GDM1 (cell line): ENCODE data around the gene PTPRD.
A peak's percentile ranks its signal among the peaks of the same experiment; 100 is the strongest.

Experiments
- DNase-seq: peaks from one replicate; lab custom pipeline; 2025; lab: John Stamatoyannopoulos, UW

Gene PTPRD

DNA sequence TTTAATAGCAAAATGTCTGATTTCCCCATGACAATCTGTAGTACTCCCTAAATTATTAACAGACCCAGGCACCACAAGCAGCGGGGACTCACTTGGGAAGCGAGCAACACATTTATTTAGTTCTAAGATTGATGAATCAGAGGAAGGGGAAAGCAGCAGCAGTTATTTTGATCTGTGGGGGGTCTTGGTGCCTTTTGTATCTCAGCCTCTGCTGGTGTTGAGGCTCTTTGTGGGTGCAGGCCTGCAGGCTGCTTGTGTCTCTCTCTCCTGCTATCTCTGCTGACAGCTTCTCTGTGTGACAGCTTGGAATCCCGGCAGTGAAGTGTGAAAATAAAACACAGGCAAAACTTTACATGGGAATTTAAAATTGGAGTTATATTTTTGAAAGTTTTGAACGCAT is 1935.1 kb downstream of the PTPRD start:
- no peak for DNase-seq

DNA sequence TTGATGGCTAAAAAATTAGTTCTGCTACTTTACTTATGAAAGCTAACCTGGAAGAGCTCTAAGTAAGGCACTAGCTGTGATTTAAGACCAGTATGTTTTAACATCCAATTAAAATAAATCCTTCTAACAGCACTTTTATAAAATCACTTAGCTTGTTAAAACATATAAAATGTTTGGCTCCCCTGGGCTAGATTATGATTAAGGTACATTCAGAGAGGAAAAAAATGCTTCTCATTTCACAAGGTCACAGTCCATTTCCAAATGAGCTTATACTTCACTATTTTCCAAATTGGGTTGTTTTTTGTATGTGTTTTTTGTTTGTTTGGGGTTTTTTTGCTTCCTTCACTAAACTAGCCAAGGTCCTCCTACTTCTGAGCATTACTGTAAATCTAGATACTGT is 1938.3 kb downstream of the PTPRD start:
- no peak for DNase-seq

DNA sequence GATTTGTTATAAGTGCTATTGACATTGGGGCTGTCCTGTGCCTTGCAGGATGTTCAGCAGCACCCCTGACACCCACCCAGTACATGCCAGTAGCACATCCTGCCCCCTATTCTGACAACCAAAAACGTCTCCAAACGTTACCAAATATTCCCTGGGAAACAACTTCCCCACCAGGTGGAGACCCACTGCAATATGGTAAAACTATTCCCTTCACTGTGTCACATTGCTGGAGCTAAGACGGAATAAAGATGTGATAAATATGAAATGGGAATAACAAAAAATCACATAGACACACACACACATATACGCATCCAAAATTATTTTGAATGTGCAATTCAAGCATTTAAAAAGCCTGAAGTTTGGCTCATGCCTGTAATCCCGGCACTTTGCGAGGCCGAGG is 1939.0 kb downstream of the PTPRD start:
- DNase-seq: no peak

DNA sequence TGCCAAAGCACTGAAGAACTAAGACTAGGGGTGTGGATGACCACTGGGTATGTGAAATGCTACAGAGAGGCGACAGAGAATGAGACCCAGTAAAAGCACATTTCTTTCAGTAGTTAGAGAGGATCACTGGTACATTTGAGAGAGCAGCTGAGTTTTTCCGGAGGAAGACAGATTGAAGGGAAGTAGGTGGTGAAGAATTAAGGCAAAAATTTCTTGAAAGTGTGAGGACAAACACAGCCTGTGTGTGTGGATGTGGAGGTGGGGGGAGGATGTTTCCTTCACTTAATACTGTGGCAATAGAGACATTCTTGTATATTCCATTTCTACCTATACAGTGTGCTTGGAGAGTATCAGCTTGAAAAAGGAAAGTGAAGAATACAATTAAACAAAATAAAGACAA is 1942.1 kb downstream of the PTPRD start:
- DNase-seq: no peak

DNA sequence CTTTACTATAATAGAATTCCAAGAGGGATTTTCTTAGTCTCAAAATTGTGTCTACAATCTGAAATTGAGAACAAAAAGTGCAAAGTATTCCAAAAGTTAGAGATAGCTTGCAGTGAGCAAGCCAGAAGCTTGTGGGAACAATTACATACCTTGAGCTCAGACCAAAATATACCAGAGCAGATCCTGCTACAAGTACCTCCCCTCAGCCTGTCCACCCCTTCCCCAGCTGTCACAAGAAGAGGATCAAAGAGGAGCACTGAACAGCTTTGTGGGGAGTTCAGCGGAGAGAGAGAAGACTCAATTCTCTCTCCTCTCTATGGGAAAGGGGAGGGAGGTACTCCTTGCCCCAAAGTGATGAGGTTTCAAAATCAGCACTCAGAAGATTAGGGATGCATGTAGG is 1944.1 kb downstream of the PTPRD start:
- no peak for DNase-seq

DNA sequence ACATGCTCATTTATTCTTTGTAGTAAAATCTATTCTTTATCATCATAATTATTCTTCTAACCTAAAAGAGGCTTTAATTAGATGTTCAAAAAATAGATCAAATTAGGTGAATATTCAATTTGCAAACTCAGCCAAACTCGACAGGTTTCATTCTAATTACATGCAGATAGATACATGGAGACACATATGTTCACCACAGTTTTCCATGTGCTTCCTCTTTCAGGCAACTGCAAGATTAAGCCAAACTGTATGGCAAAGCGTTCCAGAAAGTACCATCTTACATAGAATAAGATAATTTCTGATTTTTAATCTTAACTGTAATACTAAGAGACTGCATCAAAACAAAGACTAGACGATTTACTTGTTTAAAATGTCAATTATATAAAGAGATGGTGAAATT is 1944.6 kb downstream of the PTPRD start:
- DNase-seq: no peak

DNA sequence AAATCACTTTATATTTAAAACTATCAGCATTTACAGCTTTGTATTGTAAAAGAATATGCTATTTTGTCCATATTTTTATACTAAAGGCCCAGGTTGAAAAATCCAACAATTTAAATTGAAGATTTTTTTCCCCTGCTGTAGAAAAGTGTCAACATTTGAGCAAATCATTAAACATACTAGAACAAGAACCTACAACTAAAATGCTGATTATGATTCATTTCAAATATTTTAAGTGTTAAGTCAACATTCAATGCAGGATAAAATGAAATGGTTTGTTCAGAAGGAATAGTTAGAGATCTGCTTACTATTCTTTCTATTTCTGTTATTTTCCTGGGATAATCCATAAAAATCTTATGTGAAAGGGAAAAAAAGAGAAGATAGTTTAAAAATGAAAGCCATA is 1946.7 kb downstream of the PTPRD start:
- DNase-seq: no peak

DNA sequence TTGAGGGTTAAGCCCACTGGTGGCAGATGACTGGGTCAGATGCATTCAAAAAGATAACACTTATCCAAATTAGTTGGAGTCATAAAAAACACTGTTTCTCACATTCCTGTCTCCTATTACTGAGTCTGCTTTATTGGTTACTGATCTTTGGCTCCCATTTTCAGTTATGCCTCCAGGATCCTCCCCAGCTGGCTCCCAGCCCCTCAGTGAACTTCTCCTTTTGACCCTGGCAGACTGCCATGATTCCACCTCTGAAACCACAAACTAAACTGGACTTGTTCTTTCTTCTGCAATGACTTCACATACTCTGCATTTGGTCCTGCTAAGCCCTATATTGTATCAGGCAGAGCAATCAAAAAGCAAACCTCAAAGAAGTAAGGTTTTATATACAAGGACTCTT is 1952.4 kb downstream of the PTPRD start:
- peak; percentile 82 for DNase-seq

DNA sequence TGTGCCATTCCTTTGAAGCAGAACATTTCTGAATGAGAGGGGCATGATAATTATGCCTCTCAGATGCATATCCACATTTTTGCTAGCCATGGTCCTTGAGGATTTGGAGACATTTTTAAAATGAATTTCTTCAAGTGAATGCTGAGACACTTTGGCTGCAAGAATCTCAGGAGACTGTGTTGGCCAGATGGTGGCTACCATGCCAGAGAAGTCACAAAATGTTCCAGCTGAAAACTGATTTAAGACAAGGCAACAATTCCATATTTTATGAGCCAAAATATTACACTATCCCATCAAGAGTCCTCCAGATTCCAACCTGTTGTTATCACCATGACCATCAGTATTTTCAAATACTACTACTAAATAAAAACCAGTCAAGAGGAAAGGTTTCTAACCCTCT is 1953.7 kb downstream of the PTPRD start:
- no peak for DNase-seq

DNA sequence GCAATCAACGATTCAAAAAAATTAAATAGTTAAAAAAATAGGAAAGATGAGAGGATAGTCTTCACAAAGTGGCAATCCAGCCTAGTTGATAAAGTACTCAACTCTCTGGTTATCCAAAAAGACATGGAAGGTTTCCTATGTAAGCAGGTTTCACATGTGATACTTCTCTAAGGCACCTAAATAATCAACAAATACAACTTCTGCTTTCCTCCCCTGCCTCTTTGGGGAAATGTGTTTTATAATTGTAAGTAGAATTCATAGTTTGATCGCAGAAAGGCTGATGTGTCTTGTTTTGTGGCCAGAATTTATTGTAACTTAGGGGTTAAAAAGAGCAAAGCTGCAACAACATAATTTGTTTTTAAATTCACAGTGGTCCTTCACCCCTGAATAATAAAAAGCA is 1957.7 kb downstream of the PTPRD start:
- no peak for DNase-seq

DNA sequence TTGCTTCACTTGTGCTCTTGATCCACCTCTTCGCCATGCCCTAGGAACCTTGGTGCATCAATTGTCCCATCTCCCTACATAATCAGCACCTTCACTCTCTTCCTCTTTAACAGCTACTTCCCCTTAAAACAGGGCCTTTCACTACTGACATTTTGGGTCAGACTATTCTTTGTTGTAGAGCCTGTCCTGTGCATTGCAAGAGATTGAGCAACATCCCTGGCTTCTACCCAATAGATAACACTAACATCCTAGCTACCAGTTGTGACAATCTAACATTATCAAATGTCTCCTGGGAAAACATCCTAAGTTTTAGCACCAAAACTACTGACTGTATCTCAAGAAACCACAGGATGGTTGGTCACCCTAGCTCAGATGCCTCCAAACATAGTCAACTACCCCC is 1958.9 kb downstream of the PTPRD start:
- DNase-seq: no peak

DNA sequence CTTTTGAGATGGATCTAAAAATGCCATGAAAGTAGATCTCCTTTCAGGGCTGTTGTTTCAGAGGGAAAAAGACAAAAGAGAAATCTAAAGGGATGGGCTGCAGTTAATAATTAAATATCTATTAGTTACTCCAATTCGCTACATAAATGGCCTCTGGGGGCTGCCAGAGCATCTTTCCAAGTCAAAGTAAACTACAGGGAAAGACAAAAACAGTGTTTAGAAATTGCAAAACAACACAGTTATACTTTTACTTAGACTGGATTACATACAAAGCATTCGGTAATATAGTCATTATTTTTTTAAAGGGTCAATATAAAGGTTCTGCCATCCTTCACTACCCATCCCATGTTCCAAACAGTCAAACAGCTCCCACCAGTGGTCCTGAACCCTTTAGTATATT is 1959.7 kb downstream of the PTPRD start:
- no peak for DNase-seq

DNA sequence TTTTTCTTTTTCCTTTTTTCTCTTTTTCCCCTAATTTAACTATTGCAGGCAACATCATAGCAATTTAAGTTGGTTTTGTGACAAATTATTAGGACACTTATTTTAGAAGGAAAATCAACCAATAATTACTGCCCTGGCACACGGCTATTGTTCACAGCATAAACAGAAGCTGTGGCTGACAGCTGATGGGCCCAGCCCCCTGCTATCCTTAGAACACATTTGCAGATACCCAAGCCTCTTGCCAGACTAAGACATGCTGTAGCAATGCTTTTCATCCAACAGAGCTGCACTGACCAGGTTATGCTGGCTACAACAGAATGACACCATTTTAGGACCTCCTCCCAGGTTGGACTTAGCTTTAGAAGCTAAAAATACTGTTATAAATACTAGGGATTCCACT is 1960.5 kb downstream of the PTPRD start:
- no peak for DNase-seq

DNA sequence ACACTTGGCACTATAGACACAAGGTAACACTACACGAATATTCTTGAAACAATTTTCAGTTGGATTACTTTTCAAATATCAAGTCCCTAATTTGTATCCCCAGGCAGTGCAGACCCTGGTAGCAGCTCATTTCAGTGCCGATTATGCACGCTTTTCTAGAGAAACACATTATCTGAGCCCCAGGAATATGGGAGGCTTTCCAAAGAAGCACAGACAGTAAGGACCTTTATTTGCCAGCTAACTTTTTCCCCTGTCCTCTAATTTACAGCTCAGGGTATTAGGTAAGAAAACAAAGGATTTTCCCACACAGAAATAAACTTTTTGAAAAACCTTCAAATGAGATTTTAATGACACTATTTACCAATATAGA is 1961.0 kb downstream of the PTPRD start:
- DNase-seq: no peak

DNA sequence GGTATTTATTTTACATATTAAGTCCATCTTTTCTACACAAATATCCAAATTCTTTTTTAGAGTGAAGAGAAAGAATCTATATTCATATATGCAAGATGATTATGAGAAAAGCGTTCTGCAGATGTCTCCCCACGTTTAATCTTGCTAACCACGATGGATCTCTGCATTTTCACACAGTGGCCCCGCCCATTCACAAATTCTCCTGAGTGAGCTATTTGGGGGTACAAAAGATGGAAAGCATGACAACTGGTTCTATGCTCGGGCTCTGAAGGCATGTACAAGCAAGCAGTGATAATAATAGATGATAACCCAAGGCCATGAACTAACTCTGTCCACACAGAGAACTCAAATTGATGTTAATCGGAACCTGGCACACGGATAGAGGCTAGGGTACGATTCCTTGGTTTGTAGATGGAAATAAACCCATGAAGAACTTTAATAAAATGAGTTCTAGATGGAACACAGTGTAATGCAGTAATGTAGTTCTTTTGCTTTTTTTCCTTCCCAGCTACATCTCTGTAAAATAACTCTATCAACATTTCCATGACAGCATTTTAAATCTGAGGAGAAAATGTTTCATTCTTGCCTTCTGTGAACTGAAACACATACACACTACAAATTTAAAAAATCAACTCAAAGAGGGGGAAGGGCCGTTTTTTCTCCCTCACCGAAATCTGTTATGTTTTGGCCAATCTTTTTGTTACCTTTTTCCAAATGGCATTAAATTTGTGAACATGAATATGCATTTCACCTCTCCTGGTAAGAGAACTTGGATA is 1961.5 kb downstream of the PTPRD start:
- DNase-seq: no peak

DNA sequence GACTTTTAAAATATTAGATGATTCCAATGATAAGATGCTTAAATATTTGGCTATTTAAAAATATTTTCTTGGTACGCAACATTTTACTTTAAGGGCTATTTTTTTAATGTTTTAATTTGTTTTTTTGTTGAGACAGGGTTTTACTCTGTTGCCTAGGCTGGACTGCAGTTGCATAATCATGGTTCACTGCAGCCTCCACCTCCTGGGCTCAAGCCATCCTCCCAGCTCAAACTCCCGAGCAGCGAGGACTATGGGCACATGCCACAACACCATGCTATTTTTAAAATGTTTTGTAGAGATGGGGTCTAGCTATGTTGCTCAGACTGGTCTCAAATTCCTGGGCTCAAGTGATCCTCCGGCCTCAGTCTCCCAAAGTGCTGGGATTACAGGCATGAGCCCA is 1963.0 kb downstream of the PTPRD start:
- no peak for DNase-seq

DNA sequence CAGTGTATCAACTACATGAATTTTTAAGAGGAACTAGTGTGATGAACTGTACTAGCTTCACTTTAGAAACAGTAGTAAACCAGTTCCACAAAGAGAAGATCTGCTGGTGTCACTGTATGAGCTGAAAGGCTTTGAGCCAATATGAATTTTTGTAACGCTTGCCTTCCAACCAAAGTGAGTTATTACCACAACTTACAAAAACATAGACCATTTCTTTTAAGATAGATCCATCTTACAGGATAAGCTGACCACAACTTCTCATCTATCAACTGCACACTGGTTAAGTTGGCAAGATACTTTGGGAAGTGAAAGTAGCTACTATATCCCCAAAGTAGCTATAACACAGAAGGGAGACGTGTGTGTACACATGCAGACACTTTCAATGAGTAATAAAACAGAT is 1963.6 kb downstream of the PTPRD start:
- DNase-seq: peak; percentile 49

DNA sequence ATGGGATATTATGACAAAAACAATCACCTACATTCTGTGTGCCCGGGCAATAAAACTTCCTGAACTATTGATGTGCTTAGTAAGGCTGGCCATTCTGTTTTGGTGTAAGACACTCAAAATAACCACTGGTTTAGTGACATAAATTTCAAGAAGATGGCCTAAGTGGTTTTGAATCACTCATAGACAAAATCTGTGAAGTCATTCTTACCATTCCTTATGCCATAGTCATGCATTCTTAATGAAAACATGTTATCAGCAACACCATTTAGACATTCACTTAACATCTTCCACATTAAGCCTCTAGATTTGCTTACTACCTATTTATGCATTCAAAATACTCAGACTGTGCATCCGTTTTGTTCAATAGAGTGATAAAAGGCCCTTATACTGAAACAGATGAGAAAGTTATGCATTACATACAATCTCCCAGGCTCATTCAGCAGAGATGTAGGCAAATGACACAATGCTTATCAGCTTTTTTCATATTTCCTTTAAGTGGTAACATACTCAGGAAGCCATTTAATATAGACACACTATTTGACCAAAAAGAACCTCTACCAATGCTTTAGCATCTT is 1964.4 kb downstream of the PTPRD start:
- no peak for DNase-seq

DNA sequence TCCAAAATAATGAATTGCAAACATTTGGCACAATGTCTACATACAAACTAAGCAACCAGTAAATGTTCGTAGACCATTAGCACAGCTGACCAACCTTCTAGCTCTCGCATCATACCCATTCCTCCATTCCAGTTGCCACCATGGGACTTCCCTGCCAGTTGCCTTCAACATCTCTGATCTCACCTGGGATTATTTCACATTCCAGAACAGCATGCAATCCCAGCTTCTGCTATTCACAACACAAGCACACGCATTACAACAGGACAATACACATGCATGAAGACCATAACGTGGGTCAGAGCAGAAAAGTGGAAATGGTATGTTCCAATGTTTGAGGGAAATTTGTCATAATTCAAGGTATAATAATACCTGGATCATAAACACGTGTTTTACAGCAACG is 1965.0 kb downstream of the PTPRD start:
- no peak for DNase-seq

DNA sequence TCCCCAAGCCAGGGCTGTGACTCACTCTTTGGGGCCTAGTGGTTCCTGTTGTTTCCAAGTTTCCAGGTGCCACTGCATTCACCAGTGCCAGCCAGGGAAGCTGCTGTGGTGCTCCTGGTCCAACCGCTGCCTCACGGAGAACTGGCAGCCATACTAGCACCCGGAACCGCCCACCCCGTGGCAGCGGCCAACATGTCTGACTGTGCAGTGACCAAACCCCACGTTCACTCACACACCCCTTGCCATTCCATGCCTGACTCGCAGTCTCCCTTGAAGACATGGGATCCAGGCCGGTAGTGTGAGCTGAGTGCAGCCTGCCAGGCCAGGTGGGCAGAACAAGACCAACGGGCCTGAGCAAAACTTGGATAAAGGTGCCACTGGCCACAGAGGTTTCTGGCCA is 1968.2 kb downstream of the PTPRD start:
- no peak for DNase-seq

DNA sequence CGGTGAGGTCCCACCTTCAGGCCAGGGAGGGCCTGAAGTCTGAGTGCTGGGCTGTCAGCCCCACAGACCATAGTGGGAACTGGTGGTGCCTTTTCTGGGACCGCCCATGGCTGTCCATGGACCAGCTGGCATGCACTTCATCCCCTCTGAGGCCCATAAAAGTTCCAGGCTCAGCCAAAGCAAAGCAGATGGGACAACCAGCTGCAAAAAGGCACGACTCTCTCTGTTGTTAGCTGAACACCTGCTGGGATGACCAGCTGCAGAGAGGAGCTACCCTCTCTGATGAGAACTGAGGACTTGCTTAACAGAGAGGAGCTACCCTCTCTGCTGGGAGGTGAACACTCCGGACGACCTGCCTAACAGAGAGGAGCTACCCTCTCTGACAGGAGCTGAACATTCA is 1968.9 kb downstream of the PTPRD start:
- no peak for DNase-seq

DNA sequence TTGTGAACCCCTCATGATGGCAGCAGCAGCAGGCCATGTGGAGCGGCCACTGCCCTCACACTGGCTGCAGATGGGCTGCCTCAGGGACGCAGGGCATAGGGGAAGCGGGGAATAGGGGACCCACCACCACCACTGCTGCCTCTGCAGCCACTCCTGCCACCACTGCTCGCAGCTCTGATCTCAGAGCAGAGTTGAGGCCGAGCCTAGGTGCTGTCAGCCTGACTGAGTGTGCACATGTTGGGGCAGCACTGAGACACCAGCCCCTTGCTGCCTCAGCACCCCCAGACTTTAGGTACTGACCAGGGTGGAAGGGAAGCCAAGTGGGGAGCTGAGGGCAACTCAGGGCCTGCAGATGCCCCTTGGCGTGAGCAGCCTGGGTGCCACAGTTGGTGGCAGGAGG is 1969.3 kb downstream of the PTPRD start:
- DNase-seq: no peak

DNA sequence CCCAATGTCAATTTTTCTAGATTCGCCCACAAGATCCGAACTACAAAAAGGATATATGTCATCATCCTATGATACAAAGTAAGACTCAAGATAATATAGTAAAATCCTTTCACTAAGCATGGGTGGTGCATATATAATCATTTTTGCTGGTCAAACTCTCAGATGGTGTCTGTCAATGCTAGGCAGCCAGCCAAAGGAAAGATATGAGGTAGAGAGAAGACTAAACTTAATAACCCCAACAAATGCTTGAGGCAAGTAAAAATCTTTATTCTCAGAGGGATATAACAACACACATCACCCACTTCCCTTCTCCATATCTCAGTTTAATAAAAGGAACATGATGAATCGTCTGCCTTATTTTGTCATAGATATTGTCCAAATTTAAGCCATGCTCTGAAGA is 1972.0 kb downstream of the PTPRD start:
- no peak for DNase-seq

DNA sequence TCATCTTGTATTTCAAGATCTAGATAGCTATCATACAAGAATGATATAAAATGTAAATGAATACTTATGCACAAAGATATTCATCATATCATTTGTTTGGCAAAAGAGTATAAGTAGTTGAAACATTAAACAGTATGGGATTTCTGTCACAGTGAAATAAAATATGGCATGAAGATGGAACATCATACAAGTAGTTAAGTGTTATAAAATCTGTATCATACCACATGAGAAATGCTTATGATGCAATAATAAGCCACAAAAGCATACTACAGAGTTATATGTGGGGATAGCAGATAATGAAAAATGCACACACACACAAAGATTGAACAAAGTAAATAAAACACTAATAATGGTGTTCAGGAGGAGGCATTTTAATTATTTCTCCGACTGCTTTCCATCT is 1975.2 kb downstream of the PTPRD start:
- DNase-seq: no peak
